GM12891 (cell line): ENCODE results near the gene DNAH5.

Experiments used
- SPI1 ChIP-seq: IDR thresholded peaks from 2 replicates; pipeline ENCODE4 v1.6.1; 2011; ENCODE audit warnings: low read depth, low read length, control low read depth
- TAF1 ChIP-seq: IDR thresholded peaks from 2 replicates; pipeline ENCODE4 v1.6.1; 2011; ENCODE audit warnings: low read depth, low read length, control low read depth

DNA sequence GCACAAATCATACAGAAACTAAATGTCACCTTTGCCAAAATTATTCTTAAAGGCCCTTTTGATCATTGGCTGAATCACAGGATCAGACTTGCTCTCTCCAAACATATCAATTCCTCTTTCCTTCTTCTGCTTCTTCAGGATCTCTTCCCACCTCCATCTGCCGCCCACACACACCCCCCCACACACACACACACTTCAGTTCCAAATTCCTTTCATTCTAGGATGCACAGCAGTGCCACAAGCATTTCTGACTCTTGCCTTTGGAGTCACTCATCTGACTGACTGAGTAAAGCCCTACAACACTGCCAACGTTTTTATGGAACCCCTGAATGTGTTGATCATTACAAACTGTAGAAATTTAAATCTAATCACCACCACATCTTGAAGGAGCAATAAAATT lies 22.9 kb downstream of the DNAH5 start:
- no peak for TF ChIP-seq TAF1
- TF ChIP-seq SPI1: no peak
